Measurements from ENCODE around the gene ITPR1.

The ITPR1 gene

DNA sequence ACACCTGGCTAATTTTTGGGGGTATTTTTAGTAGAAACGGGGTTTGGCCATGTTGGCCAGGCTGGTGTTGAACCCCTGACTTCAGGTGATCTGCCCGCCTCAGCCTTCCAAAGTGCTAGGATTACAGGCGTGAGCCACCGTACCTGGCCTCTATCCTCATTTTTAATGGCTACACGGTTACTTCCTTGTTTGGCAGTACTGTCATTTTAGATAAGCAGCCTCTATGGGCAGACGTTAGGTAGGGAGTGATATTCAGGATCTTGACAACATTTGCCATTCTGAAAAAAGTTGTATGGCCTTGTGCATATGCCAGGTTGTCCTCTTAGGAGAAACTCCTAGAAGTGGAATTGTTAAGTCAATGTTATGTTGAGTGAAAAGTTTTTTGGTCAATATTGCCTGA, 141.7 kb downstream of the ITPR1 start:
- TF ChIP-seq, protein P1, sequence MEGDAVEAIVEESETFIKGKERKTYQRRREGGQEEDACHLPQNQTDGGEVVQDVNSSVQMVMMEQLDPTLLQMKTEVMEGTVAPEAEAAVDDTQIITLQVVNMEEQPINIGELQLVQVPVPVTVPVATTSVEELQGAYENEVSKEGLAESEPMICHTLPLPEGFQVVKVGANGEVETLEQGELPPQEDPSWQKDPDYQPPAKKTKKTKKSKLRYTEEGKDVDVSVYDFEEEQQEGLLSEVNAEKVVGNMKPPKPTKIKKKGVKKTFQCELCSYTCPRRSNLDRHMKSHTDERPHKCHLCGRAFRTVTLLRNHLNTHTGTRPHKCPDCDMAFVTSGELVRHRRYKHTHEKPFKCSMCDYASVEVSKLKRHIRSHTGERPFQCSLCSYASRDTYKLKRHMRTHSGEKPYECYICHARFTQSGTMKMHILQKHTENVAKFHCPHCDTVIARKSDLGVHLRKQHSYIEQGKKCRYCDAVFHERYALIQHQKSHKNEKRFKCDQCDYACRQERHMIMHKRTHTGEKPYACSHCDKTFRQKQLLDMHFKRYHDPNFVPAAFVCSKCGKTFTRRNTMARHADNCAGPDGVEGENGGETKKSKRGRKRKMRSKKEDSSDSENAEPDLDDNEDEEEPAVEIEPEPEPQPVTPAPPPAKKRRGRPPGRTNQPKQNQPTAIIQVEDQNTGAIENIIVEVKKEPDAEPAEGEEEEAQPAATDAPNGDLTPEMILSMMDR (IDR thresholded peaks at IDR 0.05; ENCODE audit: low read length): no peak
- no peak for TF ChIP-seq EZH2 (IDR thresholded peaks at IDR 0.05; ENCODE audit: borderline replicate concordance, low read length)
- Histone ChIP-seq H3K9me2 (ENCODE audit: low read depth, low read length) (no peaks in the 10 kb centered on the region), H3K4me2 (ENCODE audit: low read length) (no peak overlapping the region), H2AFZ (ENCODE audit: low read length) (no peak overlapping the region), H4K20me1 (ENCODE audit: insufficient read depth, low read length) (no peaks in the 10 kb centered on the region), H3K79me2 (ENCODE audit: insufficient read depth, low read length) (no peaks in the 10 kb centered on the region), H3K36me3 (ENCODE audit: insufficient read depth, low read length) (no peaks in the 10 kb centered on the region), H3K4me3 (ENCODE audit: low read depth, low read length, poor library complexity, severe bottlenecking) (no peak overlapping the region), H3K27ac (ENCODE audit: low read depth, low read length, poor library complexity, severe bottlenecking) (no peak overlapping the region), H3K9ac (ENCODE audit: low read length) (no peak overlapping the region), H3F3A (ENCODE audit: insufficient read depth, low read length) (no peaks in the 10 kb centered on the region), H3K4me1 (ENCODE audit: insufficient read depth, low read length, severe bottlenecking) (no peaks in the 10 kb centered on the region), H3K27me3 (ENCODE audit: insufficient read depth, low read length) (no peaks in the 10 kb centered on the region), H3K9me3 (ENCODE audit: low read length) (no peaks in the 10 kb centered on the region)

DNA sequence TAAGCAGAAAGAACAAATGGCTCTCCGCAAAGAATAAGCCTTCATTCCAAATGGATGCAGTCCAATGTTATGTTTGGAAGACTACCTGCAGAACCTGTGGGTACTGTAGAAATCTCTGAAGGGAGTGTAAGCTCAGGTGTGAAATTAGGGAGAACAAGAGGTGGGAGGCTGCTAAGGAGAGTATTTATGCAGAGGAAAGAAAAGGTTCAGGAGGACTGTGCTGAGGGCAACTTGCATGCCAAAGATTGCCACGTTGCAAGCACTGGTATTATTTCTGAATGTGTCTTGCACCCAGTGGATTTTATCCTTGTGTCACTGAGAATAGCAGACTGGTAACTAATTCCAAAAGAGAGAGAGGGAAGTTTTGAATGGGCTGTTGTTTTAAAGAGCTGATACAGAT, 144.1 kb downstream of the ITPR1 start:
- Histone ChIP-seq H3K4me3 (ENCODE audit: low read depth, low read length, poor library complexity, severe bottlenecking) (no peak overlapping the region), H3K4me2 (ENCODE audit: low read length) (no peak overlapping the region), H3F3A (ENCODE audit: insufficient read depth, low read length) (no peaks in the 10 kb centered on the region), H2AFZ (ENCODE audit: low read length) (no peak overlapping the region), H4K20me1 (ENCODE audit: insufficient read depth, low read length) (no peaks in the 10 kb centered on the region), H3K36me3 (ENCODE audit: insufficient read depth, low read length) (no peaks in the 10 kb centered on the region), H3K79me2 (ENCODE audit: insufficient read depth, low read length) (no peaks in the 10 kb centered on the region), H3K9me3 (ENCODE audit: low read length) (no peaks in the 10 kb centered on the region), H3K4me1 (ENCODE audit: insufficient read depth, low read length, severe bottlenecking) (no peaks in the 10 kb centered on the region), H3K9me2 (ENCODE audit: low read depth, low read length) (no peaks in the 10 kb centered on the region), H3K9ac (ENCODE audit: low read length) (no peak overlapping the region), H3K27ac (ENCODE audit: low read depth, low read length, poor library complexity, severe bottlenecking) (no peak overlapping the region), H3K27me3 (ENCODE audit: insufficient read depth, low read length) (no peaks in the 10 kb centered on the region)
- no peak for TF ChIP-seq EZH2 (IDR thresholded peaks at IDR 0.05; ENCODE audit: borderline replicate concordance, low read length)
- TF ChIP-seq, protein P1 (IDR thresholded peaks at IDR 0.05; ENCODE audit: low read length): no peak

DNA sequence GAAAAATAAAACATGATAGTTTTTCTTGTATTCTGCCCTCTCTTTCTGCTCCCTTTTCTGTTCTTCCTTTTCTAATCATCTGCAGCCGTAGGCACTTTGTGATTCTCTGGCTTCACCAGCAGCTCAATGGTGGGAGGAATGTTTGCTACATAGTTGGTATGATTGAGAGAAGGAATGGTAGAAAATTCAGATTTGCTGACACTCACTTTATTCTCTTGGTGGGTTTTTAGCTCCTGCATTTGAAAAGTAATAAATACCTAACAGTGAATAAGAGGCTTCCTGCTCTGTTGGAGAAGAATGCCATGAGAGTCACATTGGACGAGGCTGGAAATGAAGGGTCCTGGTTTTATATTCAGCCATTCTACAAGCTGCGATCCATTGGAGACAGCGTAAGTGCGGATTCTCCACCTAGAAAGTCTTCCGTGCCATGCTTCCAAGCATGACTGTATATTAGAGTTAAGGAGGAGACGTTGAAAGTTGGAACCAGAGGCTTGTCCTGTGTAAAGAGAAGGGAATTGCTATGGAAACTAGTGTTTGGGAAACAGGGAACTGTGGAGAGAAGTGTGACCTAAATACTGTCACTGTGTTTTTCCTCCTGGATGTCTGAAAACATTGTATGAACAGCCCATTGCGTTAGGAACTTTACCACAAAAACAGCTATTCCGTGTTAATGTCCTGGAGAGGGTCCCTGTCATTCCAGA, 148.9 kb downstream of the ITPR1 start:
- no peaks in the 10 kb centered on the region for H3K79me2 ChIP-seq (ENCODE audit: insufficient read depth, low read length)

More for the DNA sequence above, 148.9 kb downstream of the ITPR1 start:
- Histone ChIP-seq H3K9me3 (ENCODE audit: low read length) (no peaks in the 10 kb centered on the region), H3K36me3 (ENCODE audit: insufficient read depth, low read length) (no peaks in the 10 kb centered on the region), H3K9me2 (ENCODE audit: low read depth, low read length) (no peaks in the 10 kb centered on the region), H3K4me3 (ENCODE audit: low read depth, low read length, poor library complexity, severe bottlenecking) (no peak overlapping the region), H3K9ac (ENCODE audit: low read length) (no peak overlapping the region), H3K27me3 (ENCODE audit: insufficient read depth, low read length) (no peaks in the 10 kb centered on the region), H3K27ac (ENCODE audit: low read depth, low read length, poor library complexity, severe bottlenecking) (no peak overlapping the region), H2AFZ (ENCODE audit: low read length) (no peak overlapping the region), H3K4me2 (ENCODE audit: low read length) (no peak overlapping the region), H3F3A (ENCODE audit: insufficient read depth, low read length) (no peaks in the 10 kb centered on the region), H4K20me1 (ENCODE audit: insufficient read depth, low read length) (no peaks in the 10 kb centered on the region), H3K4me1 (ENCODE audit: insufficient read depth, low read length, severe bottlenecking) (no peaks in the 10 kb centered on the region)
- TF ChIP-seq EZH2 (IDR thresholded peaks at IDR 0.05; ENCODE audit: borderline replicate concordance, low read length): no peak
- TF ChIP-seq, protein P1 (IDR thresholded peaks at IDR 0.05; ENCODE audit: low read length): no peak
